T-helper 17 cell (primary cell): ENCODE measurements around the gene SCIN. TPM values are rescaled to one million over a fixed set of nuclear protein-coding genes. Genes with fewer than 3 reads are reported as not detected.
"Not testable (repeated sequence)": the region's sequence is repeated elsewhere in the genome, so short reads cannot be mapped to it uniquely, and the experiment has no call there.

Source experiments
- ATAC-seq: fragments of 150-1000 bp; cut with Tn5 transposase; 2 replicates; pipeline ENCODE4 v1.10.0; 2021; ENCODE audit warnings: mild to moderate bottlenecking, moderate library complexity
- DNase-seq, 3 donors: peaks; one replicate each; pipeline versions ENCODE4 v3.0.0 to v3.0.0-alpha.2; 2020 to 2021
- H3K9me3 ChIP-seq: one replicate; pipeline ENCODE4 v1.7.0; 2013; ENCODE audit warnings: low read length, mild to moderate bottlenecking; ENCODE audit not compliant: control insufficient read depth, poor library complexity, severe bottlenecking
- H3K27ac Mint-ChIP-seq: one replicate; pipeline ENCODE4 v1.8.0; 2022; ENCODE audit warnings: mild to moderate bottlenecking, moderate library complexity, mixed read lengths
- H3K27me3 Mint-ChIP-seq: one replicate; pipeline ENCODE4 v1.8.0; 2022; ENCODE audit warnings: mixed read lengths
- H3K36me3 Mint-ChIP-seq: one replicate; pipeline ENCODE4 v1.8.0; 2022; ENCODE audit warnings: low read depth, mixed read lengths
- H3K4me1 Mint-ChIP-seq: one replicate; pipeline ENCODE4 v1.8.0; 2022; ENCODE audit warnings: mild to moderate bottlenecking, mixed read lengths
- H3K4me3 Mint-ChIP-seq: one replicate; pipeline ENCODE4 v1.8.0; 2022; ENCODE audit warnings: mild to moderate bottlenecking, moderate library complexity, mixed read lengths
- total RNA-seq, 4 donors: library from RNA in 2 of 4; stranded (reverse) in 2 of 4; gene quantifications; one replicate each; pipeline ENCODE4 v1.2.3 and lab custom pipeline; 2022 to 2026

Gene SCIN
- total RNA-seq, 2 donors from 2014 or later, result 0.15 TPM; not detected in 1

GRCh38 chr7:12553416-12553815 is 17.1 kb upstream of the SCIN start:
- Mint-ChIP-seq H3K36me3 (no peaks in the 10 kb centered on the region), H3K27ac (no peak overlapping the region), H3K4me3 (no peak overlapping the region), H3K27me3 (peaks cover 16% of the 10 kb centered on the region), H3K4me1 (no peaks in the 10 kb centered on the region)
- no peak for DNase-seq
- no peaks in the 10 kb centered on the region for H3K9me3 ChIP-seq
- ATAC-seq, result no peak

- no peaks in the 10 kb centered on the region for H3K4me1 Mint-ChIP-seq
- H3K36me3 Mint-ChIP-seq, result no peaks in the 10 kb centered on the region
- H3K27ac Mint-ChIP-seq, result no peak overlapping the region
- H3K9me3 ChIP-seq, result no peaks in the 10 kb centered on the region
- no peak for ATAC-seq
- DNase-seq, result no peak
- no peak overlapping the region for H3K4me3 Mint-ChIP-seq
- peaks cover 16% of the 10 kb centered on the region for H3K27me3 Mint-ChIP-seq
Measured at GRCh38 chr7:12554351-12554750, 16.2 kb upstream of the SCIN start.

DNA sequence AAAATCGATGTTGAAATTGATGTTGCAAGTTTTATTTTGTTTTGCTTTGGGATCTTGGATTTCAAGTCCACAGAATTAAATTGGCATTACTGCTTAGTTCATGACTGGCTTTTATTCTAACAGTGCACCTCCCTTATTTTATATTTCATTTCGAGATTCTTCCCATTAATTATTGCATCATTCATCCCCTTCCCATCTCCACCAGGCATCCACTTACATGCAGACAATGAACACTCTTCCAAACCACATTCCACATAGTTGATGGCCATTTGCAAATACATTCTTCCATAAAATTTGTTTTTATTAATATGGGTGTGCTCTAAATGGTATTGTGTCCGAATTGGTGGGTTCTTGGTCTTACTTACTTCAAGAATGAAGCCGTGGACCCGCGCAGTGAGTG is 15.6 kb upstream of the SCIN start:
- Mint-ChIP-seq H3K4me3 (no peak overlapping the region), H3K4me1 (no peaks in the 10 kb centered on the region), H3K27ac (no peak overlapping the region), H3K36me3 (no peaks in the 10 kb centered on the region), H3K27me3 (peaks cover 16% of the 10 kb centered on the region)
- ATAC-seq (no peak), DNase-seq (no peak)
- no peaks in the 10 kb centered on the region for H3K9me3 ChIP-seq

DNA sequence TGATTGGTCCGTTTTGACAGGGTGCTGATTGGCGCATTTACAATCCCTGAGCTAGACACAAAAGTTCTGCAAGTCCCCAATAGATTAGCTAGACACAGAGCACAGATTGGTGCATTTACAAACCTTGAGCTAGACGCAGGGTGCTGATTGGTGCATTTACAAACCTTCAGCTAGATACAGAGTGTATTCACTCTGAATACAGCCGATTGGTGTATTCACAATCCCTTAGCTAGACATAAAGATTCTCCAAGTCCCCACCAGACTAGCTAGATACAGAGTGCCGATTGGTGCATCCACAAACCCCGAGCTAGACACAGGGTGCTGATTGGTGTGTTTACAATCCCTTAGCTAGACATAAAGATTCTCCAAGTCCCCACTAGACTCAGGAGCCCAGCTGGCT is 14.8 kb upstream of the SCIN start:
- H3K4me3 Mint-ChIP-seq, H3K4me1 Mint-ChIP-seq, DNase-seq, H3K9me3 ChIP-seq, H3K36me3 Mint-ChIP-seq, H3K27ac Mint-ChIP-seq: not testable (repeated sequence)
- H3K27me3 Mint-ChIP-seq, result peaks cover 16% of the 10 kb centered on the region
- ATAC-seq, result peak; percentile 28

GRCh38 chr7:12556139-12556792 is 14.3 kb upstream of the SCIN start:
- H3K4me1 Mint-ChIP-seq, H3K27ac Mint-ChIP-seq, H3K9me3 ChIP-seq, H3K4me3 Mint-ChIP-seq, DNase-seq, H3K36me3 Mint-ChIP-seq: not testable (repeated sequence)
- ATAC-seq, result peak; percentile 42
- peaks cover 16% of the 10 kb centered on the region for H3K27me3 Mint-ChIP-seq

- H3K9me3 ChIP-seq, result no peaks in the 10 kb centered on the region
- peaks cover 16% of the 10 kb centered on the region for H3K27me3 Mint-ChIP-seq
- DNase-seq (no peak), ATAC-seq (no peak)
- no peak overlapping the region for H3K4me3 Mint-ChIP-seq
- H3K27ac Mint-ChIP-seq, result no peak overlapping the region
- H3K4me1 Mint-ChIP-seq, result peaks cover 2% of the 10 kb centered on the region
- H3K36me3 Mint-ChIP-seq, result no peaks in the 10 kb centered on the region
Measured at GRCh38 chr7:12557282-12557681, 13.2 kb upstream of the SCIN start.

DNA sequence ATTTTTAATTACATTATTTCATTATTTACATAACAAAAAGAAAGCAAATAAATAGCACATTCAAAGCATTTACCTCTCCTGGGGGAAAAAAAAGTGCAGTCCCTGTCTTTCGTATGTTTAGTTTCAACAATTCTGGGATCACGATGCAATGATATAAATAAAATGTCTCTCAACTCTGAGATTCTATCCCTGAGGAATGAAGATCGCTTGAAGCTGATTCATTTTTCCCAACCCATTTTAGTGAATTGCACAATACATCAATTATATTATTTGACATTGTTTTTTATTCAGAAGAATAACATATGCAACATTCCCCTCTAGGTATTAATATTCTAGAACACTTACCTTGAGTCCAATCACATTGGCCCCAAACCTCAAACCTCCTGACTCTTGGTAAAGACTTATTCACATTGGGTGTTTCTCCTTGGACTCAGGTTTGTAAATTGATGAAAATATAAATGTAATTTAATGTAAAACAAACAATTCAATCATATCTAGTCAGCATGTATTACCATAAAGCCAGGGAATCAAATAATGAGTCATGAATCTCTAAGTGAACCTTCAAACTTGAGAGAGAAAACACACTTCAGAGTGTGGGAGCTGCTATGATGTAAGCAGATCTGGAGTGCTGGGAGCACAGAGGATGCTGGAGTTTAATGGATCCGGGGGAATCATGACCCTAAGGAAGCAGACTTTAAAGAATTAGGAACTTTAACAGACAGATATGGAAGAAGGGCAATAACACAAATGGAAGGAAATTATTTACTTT is 5.3 kb upstream of the SCIN start:
- no peak for DNase-seq
- no peaks in the 10 kb centered on the region for H3K9me3 ChIP-seq
- Mint-ChIP-seq H3K27me3 (peaks cover 38% of the 10 kb centered on the region), H3K27ac (no peak overlapping the region), H3K4me1 (peaks cover 6% of the 10 kb centered on the region), H3K36me3 (peaks cover 9% of the 10 kb centered on the region), H3K4me3 (no peak overlapping the region)
- ATAC-seq, result no peak

DNA sequence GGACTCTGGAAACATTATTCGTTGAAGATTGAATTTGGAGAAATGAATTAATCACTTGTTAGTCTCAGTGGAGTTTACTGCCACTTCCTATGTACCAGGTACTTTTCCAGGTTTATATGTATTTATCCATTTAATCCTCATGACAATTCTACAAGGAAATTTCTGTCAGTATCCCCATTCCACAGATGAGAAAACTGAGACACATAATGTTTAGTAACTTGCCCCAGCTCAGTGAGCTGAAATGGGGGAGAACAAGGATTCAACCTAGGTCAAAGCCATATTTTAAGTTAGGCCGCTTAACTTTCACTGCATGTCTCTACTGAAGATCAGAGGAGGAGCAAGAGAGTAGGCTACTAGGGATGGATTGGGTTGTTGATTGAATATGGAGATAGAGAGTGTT is 4.6 kb upstream of the SCIN start:
- Mint-ChIP-seq H3K36me3 (peaks cover 10% of the 10 kb centered on the region), H3K4me1 (peaks cover 11% of the 10 kb centered on the region), H3K27me3 (peaks cover 43% of the 10 kb centered on the region), H3K27ac (no peak overlapping the region), H3K4me3 (no peak overlapping the region)
- ATAC-seq (no peak), DNase-seq (no peak)
- no peaks in the 10 kb centered on the region for H3K9me3 ChIP-seq

DNA sequence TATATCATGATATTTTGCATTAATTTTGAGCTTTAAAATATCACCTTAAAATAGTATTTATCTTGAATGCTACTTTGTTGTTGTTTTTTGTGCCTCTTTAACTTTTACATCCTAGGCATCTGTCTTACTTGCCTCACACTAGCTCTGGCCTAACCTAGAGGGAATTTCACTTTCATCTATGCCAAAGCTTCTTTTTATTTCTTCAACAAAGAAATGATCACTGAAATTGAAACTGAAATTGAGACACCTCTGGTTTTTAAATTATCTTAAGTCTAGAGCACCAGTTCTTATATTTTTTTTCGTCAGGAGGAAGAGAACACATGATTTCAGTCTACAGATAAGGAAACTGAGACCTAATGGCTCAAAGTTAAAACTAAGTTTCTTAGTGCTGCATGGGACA is 3.5 kb upstream of the SCIN start:
- H3K4me1 Mint-ChIP-seq, result peaks cover 13% of the 10 kb centered on the region
- DNase-seq (no peak), ATAC-seq (no peak)
- H3K27me3 Mint-ChIP-seq, result peaks cover 53% of the 10 kb centered on the region
- H3K36me3 Mint-ChIP-seq, result peaks cover 13% of the 10 kb centered on the region
- no peak overlapping the region for H3K27ac Mint-ChIP-seq
- no peaks in the 10 kb centered on the region for H3K9me3 ChIP-seq
- no peak overlapping the region for H3K4me3 Mint-ChIP-seq

DNA sequence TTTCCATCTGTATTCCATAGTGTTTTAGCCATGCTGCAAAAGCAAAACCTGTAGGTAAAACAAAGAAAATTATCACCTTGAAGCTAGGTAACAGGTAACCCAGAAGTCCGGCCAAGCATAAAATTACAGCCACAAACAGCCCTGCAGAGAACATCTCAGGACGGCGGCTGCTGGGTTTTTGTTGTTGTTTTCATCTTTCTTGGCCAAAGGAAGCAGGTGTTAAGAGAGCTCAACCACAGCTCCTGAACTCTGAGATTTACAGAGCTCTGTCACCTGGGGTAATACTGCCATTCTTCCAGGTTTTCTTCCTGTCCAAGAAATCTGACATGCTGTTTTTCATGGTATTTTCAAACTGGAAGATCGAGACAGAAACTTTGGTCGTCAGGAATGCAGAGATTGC is 847 bp upstream of the SCIN start:
- Mint-ChIP-seq H3K27ac (no peak overlapping the region), H3K4me1 (peaks cover 18% of the 10 kb centered on the region), H3K36me3 (peaks cover 13% of the 10 kb centered on the region), H3K4me3 (peak overlapping the region; percentile 92), H3K27me3 (peaks cover 64% of the 10 kb centered on the region)
- DNase-seq, result no peak
- ATAC-seq, result no peak
- no peaks in the 10 kb centered on the region for H3K9me3 ChIP-seq

DNA sequence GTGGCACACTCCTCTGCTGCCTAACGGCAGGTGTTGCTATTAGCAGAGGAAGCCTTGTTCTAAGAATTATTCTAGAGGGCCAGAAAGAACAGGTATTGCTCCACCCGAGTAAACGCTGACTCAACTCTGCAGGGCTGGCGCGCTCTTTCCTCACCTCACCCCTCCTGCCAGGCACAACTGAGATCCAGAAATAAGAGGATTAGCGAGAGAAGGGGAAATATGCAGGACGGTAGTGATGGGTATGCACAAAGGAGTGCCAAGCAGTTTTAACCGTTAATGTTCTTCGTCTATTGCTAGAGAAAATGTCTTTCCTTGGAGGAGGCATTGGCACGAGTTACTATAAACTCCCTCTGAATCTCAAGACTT is 369 bp upstream of the SCIN start:
- H3K4me1 Mint-ChIP-seq, result peaks cover 18% of the 10 kb centered on the region
- DNase-seq, result no peak
- H3K4me3 Mint-ChIP-seq, result peak overlapping the region; percentile 92
- H3K27ac Mint-ChIP-seq, result no peak overlapping the region
- peaks cover 64% of the 10 kb centered on the region for H3K27me3 Mint-ChIP-seq
- peaks cover 13% of the 10 kb centered on the region for H3K36me3 Mint-ChIP-seq
- H3K9me3 ChIP-seq, result no peaks in the 10 kb centered on the region
- peak; percentile 36 for ATAC-seq

GRCh38 chr7:12571691-12572090 is 1.2 kb downstream of the SCIN start:
- H3K9me3 ChIP-seq, result no peaks in the 10 kb centered on the region
- ATAC-seq, result no peak
- H3K27ac Mint-ChIP-seq, result no peak overlapping the region
- peaks cover 10% of the 10 kb centered on the region for H3K36me3 Mint-ChIP-seq
- no peak for DNase-seq
- H3K4me3 Mint-ChIP-seq, result peak overlapping the region; percentile 9
- H3K27me3 Mint-ChIP-seq, result peaks cover 72% of the 10 kb centered on the region
- peaks cover 18% of the 10 kb centered on the region for H3K4me1 Mint-ChIP-seq

DNA sequence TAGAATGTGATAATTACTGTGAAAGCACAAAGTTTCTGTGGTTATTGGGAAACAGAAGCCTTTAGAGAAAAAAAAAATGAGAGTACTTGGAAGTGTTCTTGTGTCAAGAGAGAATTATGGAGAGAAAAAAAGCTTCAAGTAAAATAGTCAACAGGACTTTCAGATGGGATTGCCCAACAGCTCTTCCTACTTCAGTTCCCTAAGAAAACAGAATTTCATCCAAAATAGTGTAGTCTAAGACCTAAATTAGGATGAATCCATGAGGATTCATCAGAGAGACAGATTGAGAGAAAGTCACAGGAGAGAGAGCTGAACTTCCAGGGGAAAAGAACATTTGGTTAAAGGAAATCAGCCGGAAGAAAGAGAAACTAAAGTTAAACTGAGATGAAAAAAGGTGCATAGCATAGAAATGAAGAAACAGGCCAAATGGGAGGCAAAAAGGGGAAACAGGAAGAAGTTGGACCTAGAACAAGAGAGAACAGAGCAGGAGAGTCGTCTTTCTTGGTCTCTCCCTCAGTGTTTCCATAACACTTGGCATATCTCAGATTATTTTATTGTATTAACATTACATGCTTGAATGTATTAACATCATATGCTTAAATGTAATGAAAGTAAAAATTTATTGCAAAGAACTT is 2.5 kb downstream of the SCIN start:
- no peak for DNase-seq
- Mint-ChIP-seq H3K4me1 (peaks cover 18% of the 10 kb centered on the region), H3K36me3 (peaks cover 10% of the 10 kb centered on the region), H3K27me3 (peaks cover 66% of the 10 kb centered on the region), H3K27ac (no peak overlapping the region), H3K4me3 (no peak overlapping the region)
- H3K9me3 ChIP-seq, result no peaks in the 10 kb centered on the region
- ATAC-seq, result no peak
